CD4-positive, alpha-beta T cell treated with Interleukin-15 for 1 hour (primary cell): ENCODE results near the gene BDKRB1.

Source experiments
- DNase-seq: peaks from one replicate; pipeline ENCODE4 v3.0.0-alpha.2; 2020

BDKRB1 gene

DNA sequence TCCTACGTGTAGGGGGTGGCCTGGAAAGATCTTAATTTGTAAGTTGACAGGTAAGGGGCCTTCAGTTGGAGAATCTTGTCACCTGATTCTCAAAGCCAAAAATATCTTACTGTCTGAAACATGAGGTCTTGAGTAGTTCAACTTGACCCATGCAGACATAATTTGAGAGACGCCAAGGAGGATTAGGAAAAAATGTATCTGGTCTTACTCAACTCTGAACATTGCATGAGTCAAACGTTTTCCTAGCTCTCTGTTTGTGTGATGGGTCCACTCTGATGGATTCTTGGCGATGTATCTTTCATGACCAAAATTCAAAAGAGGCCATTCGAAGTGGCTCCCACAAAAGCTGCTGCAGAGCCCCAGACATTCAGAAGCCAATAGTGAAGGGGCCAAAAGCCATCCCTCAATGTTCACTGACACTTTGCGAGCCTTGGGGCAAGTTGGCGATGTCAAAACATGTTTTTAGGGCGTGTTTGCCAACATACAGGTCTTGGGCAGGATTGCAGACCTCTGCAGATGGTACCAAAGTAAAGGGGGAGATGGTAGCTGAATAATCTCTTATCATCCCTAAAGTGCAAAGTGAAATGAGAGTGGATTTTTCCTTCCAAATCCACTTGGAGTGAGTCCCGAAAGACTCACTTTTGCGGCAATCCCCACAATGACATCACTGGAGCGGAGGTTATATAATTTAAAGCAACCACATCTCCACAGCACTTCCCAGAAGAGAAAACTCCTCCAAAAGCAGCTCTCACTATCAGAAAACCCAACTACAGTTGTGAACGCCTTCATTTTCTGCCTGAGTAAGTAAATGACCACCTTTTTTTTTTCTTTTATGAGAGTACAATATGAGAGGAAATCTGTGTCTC, at the start of gene BDKRB1:
Gene BDKRB1, plus strand, starts transcription at position 710 of the 866 bp plus-strand sequence. CDS start 7,473 bp downstream, outside the sequence.
- DNase-seq, result no peak

DNA sequence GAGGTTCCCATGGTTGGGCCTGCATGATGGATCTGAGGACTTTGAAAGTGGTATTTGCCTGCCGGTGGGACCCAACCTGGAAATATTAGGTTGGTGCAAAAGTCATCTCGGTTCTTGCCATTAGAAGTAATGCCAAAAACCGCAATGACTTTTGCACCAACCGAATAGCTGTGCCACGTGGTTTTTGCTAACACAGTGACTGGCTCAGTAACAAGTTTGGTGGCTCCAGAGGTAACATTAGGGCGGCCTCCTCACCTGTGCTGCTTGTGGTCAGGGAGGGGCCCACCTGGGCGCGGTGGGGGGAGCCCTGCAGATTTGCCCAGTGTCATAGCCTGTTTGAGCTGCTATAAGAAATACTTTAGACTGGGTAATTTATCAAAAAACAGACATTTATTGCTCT, 49.5 kb upstream of the BDKRB1 start:
- DNase-seq, result no peak

- DNase-seq, result no peak
Observed at GRCh38 chr14:96207686-96208085, 48.3 kb upstream of the BDKRB1 start.

DNA sequence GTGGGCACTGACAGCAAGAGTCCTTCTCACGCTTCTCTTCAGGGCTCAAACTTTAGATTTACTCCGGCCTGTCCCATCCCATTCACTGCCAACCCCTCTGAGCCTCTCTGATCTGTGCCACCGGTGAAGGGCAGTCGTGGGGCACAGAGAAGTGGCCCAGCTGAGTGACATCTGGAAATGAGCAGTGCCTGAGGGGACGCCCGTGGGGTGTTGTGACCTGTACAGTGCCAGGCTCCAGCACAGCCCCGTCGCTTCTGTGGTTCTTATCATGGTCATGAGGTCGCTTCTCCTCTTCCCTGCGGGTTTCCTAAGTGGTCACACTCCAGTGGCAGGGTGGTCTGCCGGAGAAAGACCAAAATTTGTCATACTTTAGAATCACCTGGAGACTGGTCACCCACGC, 47.3 kb upstream of the BDKRB1 start:
- no peak for DNase-seq

DNA sequence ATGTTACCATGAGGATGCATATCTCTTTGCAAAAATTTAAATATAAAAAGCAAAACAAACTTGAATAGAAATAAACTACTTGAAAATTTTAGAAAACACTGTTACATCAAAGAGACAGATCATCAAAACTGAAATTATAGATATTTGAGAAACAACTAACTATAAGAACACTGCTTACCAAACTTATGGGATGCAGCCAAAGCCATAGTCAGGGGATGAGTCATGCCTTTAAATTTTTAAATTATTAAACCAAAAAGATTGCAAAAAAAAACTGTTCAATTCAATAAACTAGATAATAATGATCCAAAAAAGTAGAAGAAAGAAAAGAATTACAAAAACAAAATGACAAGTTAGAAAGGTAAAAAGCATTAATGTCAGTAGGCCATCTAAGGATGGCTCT, 43.9 kb upstream of the BDKRB1 start:
- DNase-seq, result no peak

- no peak for DNase-seq
Observed at GRCh38 chr14:96212896-96213295, 43.1 kb upstream of the BDKRB1 start.

DNA sequence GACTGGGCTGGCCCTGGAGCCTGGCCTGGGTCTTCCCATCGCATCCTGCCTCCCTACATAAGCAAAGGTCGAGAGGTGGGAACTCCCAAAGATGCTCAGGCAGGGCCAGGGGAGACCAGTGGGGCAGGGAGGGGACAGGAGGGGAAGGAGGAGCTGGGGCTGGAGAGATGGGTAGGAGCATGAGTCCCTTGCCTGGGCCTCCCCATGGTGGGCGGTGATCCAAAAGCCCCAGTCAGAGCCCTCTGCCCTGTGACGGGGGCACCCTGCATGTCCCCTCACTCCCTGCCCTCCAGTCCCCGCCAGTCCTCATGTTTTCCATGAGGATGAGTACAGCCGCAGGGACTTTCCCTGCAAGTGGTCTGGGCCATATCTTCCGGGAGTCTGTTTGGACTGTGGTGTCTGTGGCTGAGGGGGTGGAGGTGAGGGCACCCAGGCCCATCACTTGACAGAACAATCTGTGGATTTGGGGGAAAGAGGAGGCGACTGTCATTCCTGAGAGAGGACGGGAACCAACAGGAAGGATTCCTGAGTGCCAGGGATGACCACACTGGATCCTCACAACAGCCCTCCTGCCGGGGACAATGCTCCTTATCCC, 42.0 kb upstream of the BDKRB1 start:
- no peak for DNase-seq

DNA sequence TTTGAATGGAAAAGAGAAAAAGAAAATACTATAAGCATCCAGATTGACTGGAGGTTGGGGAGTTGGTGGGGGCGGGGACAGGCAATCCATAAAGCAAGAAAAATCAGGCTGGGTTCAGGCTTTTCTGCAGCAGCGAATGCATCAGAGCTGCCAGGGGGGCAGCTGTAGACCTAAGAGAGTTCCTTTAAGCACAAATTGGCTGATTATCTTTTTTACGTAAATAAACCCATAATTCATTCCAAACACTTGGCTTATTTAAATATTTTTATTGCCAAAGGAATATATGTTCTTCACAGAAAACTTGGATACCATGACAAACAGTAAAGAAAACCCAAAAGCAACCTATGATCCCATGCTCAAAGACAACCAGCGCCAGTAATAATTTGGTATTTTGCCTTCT, 41.2 kb upstream of the BDKRB1 start:
- no peak for DNase-seq

DNA sequence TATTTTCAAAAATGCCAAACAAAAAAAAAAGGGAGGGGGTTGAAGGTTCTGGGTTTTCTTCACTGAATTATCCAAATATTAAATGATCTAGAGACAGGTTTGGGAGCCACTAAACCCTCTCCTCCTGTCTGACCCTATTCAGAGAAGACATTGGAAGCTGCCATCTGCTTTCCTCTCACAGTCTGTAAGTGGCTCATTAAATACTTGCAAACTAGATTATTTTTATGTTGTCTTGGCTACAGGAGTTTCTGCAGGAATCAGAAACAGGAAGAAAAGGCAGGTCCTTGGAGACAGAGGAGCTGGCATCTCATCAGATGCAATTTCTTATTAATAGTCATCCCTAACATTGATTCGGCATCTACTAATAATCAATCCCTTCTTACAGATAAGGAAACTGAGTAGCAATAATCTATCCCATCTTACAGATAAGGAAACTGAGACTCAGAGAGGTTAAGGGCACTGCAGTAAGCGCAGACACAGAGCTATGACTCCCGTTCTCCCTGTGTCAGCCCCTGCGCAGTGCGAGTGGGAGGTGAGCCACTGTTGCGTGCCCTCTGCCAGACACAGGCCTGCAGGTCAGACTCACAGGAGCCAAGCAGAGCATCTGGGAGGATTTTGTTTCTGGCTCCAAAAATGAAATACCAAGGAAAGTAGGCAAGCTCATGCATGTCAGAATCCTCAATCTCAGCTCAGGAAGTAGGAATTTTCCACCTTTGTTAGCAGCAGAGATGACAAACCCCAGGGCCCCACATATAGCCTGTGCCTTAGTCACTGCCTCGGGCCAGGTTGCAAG, 40.4 kb upstream of the BDKRB1 start:
- no peak for DNase-seq

DNA sequence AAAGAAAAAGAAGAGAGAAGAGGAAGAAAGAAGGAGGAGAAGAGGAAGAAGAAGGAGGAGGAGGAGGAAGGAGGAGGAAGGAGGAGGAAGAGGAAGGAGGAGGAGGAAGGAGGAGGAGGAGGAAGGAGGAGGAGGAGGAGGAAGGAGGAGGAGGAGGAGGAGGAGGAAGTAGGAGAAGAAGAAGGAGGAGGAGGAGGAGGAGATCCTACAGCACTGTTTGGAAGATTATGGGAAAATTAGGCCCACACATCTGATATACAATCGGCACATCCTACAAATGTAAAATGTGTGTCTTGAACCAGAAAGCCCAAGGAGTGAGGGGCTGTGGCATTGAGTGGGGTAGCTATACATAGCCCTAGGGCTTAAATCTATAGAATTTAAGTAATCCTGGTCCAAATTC, 39.4 kb upstream of the BDKRB1 start:
- DNase-seq, result no peak

GRCh38 chr14:96217376-96217913, 38.6 kb upstream of the BDKRB1 start:
- DNase-seq, result no peak

DNA sequence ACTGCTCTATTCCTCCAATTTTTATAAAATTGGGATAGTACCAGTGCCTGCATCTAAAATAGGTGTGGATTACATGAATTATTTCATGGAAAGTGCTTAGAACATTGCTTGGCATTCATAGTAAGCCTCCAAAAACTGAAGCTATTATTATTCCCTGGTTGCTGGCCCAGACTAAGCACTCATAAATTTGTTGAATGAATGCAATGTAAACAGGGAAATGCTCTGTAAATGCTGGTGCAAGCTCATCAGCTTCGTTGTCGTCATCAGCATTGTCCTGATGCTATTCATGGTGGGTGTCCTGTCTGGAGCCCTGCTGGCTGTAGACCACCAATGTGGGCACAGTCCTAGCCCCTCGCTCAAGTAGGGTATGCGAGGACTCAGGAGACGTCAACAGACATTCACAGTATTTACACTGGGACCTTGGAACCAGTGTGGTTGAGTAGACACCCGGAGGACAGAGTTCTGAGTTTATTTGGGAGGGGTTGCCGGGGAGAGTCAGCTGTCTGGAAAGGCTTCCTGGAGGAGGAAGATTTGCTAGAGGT, 34.8 kb upstream of the BDKRB1 start:
- DNase-seq, result no peak

GRCh38 chr14:96221841-96222240, 34.2 kb upstream of the BDKRB1 start:
- DNase-seq, result no peak

- DNase-seq, result no peak
Observed at GRCh38 chr14:96224480-96225096, 31.4 kb upstream of the BDKRB1 start.

GRCh38 chr14:96225213-96225612, 30.8 kb upstream of the BDKRB1 start:
- DNase-seq, result no peak

DNA sequence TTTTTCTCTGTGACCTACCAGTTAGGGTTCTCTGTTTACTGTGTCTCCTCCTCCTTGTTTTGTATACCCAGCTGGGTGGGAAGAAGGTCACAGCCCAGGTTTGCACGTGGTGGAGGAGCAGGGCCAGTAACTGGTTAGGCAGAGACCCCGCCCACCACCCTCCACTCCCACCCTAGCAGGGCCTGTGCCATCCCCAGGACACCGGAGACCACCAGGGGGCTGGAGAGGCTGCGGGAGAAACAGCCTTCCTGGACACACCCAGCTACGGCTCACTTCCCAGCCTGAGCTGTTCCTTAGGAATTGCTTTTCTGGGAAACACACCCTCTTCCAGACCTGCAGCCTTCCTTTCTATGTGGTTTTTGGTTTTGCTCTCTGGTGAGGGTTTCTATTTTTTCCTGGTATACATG, 30.3 kb upstream of the BDKRB1 start:
- DNase-seq, result no peak

- no peak for DNase-seq
Observed at GRCh38 chr14:96227428-96227827, 28.6 kb upstream of the BDKRB1 start.

DNA sequence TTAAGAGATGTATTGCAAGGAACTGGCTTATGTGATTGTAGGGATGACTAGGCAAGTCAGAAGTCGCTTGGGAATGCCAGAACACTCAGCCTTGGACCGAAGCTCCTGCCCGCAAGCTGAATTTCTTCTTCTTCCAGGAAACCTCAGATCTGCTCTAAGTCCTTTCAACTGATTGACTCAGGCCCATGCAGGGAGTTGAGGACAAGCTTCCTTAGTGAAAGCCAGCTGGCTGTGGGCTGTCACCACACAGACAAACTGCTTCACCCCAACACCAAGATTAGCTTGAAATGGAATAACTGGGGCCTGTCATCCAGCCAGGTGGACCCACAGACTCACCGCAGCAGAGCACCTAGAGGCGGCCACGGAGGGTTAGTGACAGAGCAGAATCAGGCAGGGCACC, 26.7 kb upstream of the BDKRB1 start:
- no peak for DNase-seq

DNA sequence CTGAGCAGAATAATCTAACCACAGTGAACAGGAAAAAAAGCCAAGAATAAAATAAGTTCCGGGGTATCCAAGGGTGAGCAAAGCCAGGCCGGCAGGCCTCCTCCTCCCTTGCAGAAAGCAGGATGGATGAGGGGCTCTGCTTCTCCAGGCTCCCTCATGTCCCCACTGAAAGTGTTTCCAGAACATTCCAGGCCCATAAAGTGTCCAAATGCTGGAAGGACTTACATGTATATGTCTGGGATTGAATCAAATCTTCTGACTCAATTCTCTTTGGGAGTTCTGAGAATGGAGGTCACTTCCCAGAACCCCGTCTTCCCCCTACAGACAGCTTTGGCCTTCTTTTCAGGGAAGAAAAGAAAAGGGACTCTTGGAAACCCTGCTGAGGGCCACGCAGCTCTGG, 25.0 kb upstream of the BDKRB1 start:
- no peak for DNase-seq

GRCh38 chr14:96231526-96232130, 24.4 kb upstream of the BDKRB1 start:
- DNase-seq, result no peak

GRCh38 chr14:96232506-96232905, 23.5 kb upstream of the BDKRB1 start:
- DNase-seq, result no peak

- DNase-seq, result no peak
Observed at GRCh38 chr14:96233661-96234060, 22.3 kb upstream of the BDKRB1 start.
